ENCODE data around the gene EBF3.
A peak's percentile ranks its signal among the peaks of the same experiment; 100 is the strongest.

The EBF3 gene

GRCh38 chr10:129883626-129884397 is 80.3 kb downstream of the EBF3 start:
- no peak for DNase-seq (ENCODE audit: low read depth)
- no peak overlapping the region for H3K4me3 ChIP-seq (ENCODE audit: low read depth, low read length)

GRCh38 chr10:129883029-129883428 is 81.0 kb downstream of the EBF3 start:
- no peak overlapping the region for H3K4me3 ChIP-seq (ENCODE audit: low read depth, low read length)
- DNase-seq (ENCODE audit: low read depth) = no peak

- no peak overlapping the region for H3K4me3 ChIP-seq (ENCODE audit: low read depth, low read length)
- no peak for DNase-seq (ENCODE audit: low read depth)
Observed at GRCh38 chr10:129882291-129883010, 81.6 kb downstream of the EBF3 start.

- no peak overlapping the region for H3K4me3 ChIP-seq (ENCODE audit: low read depth, low read length)
- DNase-seq (ENCODE audit: low read depth) = no peak
Observed at GRCh38 chr10:129881641-129882040, 82.4 kb downstream of the EBF3 start.

GRCh38 chr10:129880191-129880870 is 83.7 kb downstream of the EBF3 start:
- H3K4me3 ChIP-seq (ENCODE audit: low read depth, low read length) = no peak overlapping the region

GRCh38 chr10:129879655-129880054 is 84.4 kb downstream of the EBF3 start:
- DNase-seq (ENCODE audit: low read depth) = no peak
- no peak overlapping the region for H3K4me3 ChIP-seq (ENCODE audit: low read depth, low read length)

More at GRCh38 chr10:129880191-129880870, 83.7 kb downstream of the EBF3 start:
- DNase-seq (ENCODE audit: low read depth) = no peak

GRCh38 chr10:129878835-129879234 is 85.2 kb downstream of the EBF3 start:
- no peak overlapping the region for H3K4me3 ChIP-seq (ENCODE audit: low read depth, low read length)
- DNase-seq (ENCODE audit: low read depth) = no peak

GRCh38 chr10:129877773-129878371 is 86.2 kb downstream of the EBF3 start:
- no peak for DNase-seq (ENCODE audit: low read depth)
- no peak overlapping the region for H3K4me3 ChIP-seq (ENCODE audit: low read depth, low read length)

GRCh38 chr10:129876838-129877237 is 87.2 kb downstream of the EBF3 start:
- DNase-seq (ENCODE audit: low read depth) = no peak
- H3K4me3 ChIP-seq (ENCODE audit: low read depth, low read length) = no peak overlapping the region

GRCh38 chr10:129875993-129876726 is 87.9 kb downstream of the EBF3 start:
- no peak for DNase-seq (ENCODE audit: low read depth)
- no peak overlapping the region for H3K4me3 ChIP-seq (ENCODE audit: low read depth, low read length)

GRCh38 chr10:129873351-129873750 is 90.7 kb downstream of the EBF3 start:
- H3K4me3 ChIP-seq (ENCODE audit: low read depth, low read length) = no peak overlapping the region
- no peak for DNase-seq (ENCODE audit: low read depth)

- DNase-seq (ENCODE audit: low read depth) = no peak
- H3K4me3 ChIP-seq (ENCODE audit: low read depth, low read length) = no peak overlapping the region
Observed at GRCh38 chr10:129871966-129872365, 92.1 kb downstream of the EBF3 start.

GRCh38 chr10:129870961-129871621 is 93.0 kb downstream of the EBF3 start:
- peak; percentile 31 for DNase-seq (ENCODE audit: low read depth)

GRCh38 chr10:129870474-129870757 is 93.7 kb downstream of the EBF3 start:
- no peak overlapping the region for H3K4me3 ChIP-seq (ENCODE audit: low read depth, low read length)
- DNase-seq (ENCODE audit: low read depth) = no peak

More at GRCh38 chr10:129870961-129871621, 93.0 kb downstream of the EBF3 start:
- no peak overlapping the region for H3K4me3 ChIP-seq (ENCODE audit: low read depth, low read length)

GRCh38 chr10:129869596-129870473 is 94.2 kb downstream of the EBF3 start:
- no peak for DNase-seq (ENCODE audit: low read depth)

GRCh38 chr10:129868449-129869035 is 95.5 kb downstream of the EBF3 start:
- no peak for DNase-seq (ENCODE audit: low read depth)

More at GRCh38 chr10:129869596-129870473, 94.2 kb downstream of the EBF3 start:
- no peak overlapping the region for H3K4me3 ChIP-seq (ENCODE audit: low read depth, low read length)

GRCh38 chr10:129867631-129868179 is 96.4 kb downstream of the EBF3 start:
- DNase-seq (ENCODE audit: low read depth) = no peak
- no peak overlapping the region for H3K4me3 ChIP-seq (ENCODE audit: low read depth, low read length)

More at GRCh38 chr10:129868449-129869035, 95.5 kb downstream of the EBF3 start:
- H3K4me3 ChIP-seq (ENCODE audit: low read depth, low read length) = no peak overlapping the region
